WTC11 (cell line): ENCODE measurements around the gene IRS1. TPM values are rescaled to one million over a fixed set of nuclear protein-coding genes. Genes with fewer than 3 reads are reported as not detected.

Experiments used
- ATAC-seq: fragments of 200-7000 bp; cut with Tn5 transposase; 2 replicates; pipeline ENCODE4 v1.10.0; 2021; ENCODE audit warnings: mild to moderate bottlenecking, moderate library complexity
- CTCF ChIA-PET: fragments of 300-600 bp; sonication (Branson Sonifier 250); formaldehyde crosslinking; loops from one replicate; lab custom pipeline; 2021; ENCODE audit warnings: antibody characterized with exemption; lab: Charles Lee
- POLR2A ChIA-PET: fragments of 350-600 bp; sonication (Branson Sonifier 250); formaldehyde crosslinking; loops from one replicate; lab custom pipeline; 2021; ENCODE audit warnings: antibody characterized with exemption; lab: Charles Lee
- DNase-seq: peaks from one replicate; pipeline ENCODE4 v3.0.0; 2021; ENCODE audit warnings: low spot score
- H3K27ac Mint-ChIP-seq: 2 replicates; pipeline ENCODE4 v1.8.0; 2021; ENCODE audit warnings: mixed read lengths
- H3K27me3 Mint-ChIP-seq: 2 replicates; pipeline ENCODE4 v1.8.0; 2021; ENCODE audit warnings: low read depth, mild to moderate bottlenecking, moderate library complexity, mixed read lengths
- H3K36me3 Mint-ChIP-seq: 2 replicates; pipeline ENCODE4 v1.8.0; 2021; ENCODE audit warnings: mixed read lengths
- H3K4me1 Mint-ChIP-seq: 2 replicates; pipeline ENCODE4 v1.8.0; 2022; ENCODE audit warnings: mixed read lengths
- H3K4me3 Mint-ChIP-seq: 2 replicates; pipeline ENCODE4 v1.8.0; 2021; ENCODE audit warnings: mild to moderate bottlenecking, moderate library complexity, mixed read lengths
- H3K9me3 Mint-ChIP-seq: 2 replicates; pipeline ENCODE4 v1.8.0; 2021; ENCODE audit warnings: mixed read lengths
- CTCF ChIP-seq: fragments of 200-600 bp; IDR thresholded peaks from 2 replicates; pipeline ENCODE4 v1.8.0; 2022; ENCODE audit warnings: antibody characterized with exemption
- E2F4 ChIP-seq: sonication (generic); formaldehyde crosslinking; IDR thresholded peaks from 2 replicates; pipeline ENCODE4 v1.8.1; 2022; ENCODE audit warnings: low read depth, mild to moderate bottlenecking, moderate library complexity, missing genetic modification reagents, borderline replicate concordance
- FOXJ3 ChIP-seq: sonication (generic); formaldehyde crosslinking; IDR thresholded peaks from 2 replicates; pipeline ENCODE4 v1.9.0; 2021; ENCODE audit warnings: missing genetic modification reagents, mild to moderate bottlenecking, borderline replicate concordance
- FOXP1 ChIP-seq: sonication (generic); formaldehyde crosslinking; IDR thresholded peaks from 2 replicates; pipeline ENCODE4 v1.8.0; 2022; ENCODE audit warnings: missing genetic modification reagents, mild to moderate bottlenecking, moderate library complexity, borderline replicate concordance
- IRF2 ChIP-seq: sonication (generic); formaldehyde crosslinking; IDR thresholded peaks from 2 replicates; pipeline ENCODE4 v1.8.0; 2022; ENCODE audit warnings: low read depth, missing genetic modification reagents, borderline replicate concordance
- NFYB ChIP-seq: sonication (generic); formaldehyde crosslinking; conservative IDR thresholded peaks from 2 replicates; pipeline ENCODE4 v1.8.0; 2022; ENCODE audit warnings: low read depth, missing genetic modification reagents
- PRRX2 ChIP-seq: fragments of 250-450 bp; sonication (Bioruptor Pico); IDR thresholded peaks from 2 replicates; pipeline ENCODE4 v1.8.0; 2021; ENCODE audit warnings: mild to moderate bottlenecking
- SMAD3 ChIP-seq: sonication (generic); formaldehyde crosslinking; IDR thresholded peaks from 2 replicates; pipeline ENCODE4 v1.8.0; 2022; ENCODE audit warnings: missing genetic modification reagents, mild to moderate bottlenecking, borderline replicate concordance
- TEAD1 ChIP-seq: sonication (generic); formaldehyde crosslinking; IDR thresholded peaks from 2 replicates; pipeline ENCODE4 v1.8.0; 2022; ENCODE audit warnings: mild to moderate bottlenecking, missing genetic modification reagents
- ZNF416 ChIP-seq: fragments of 250-450 bp; sonication (Bioruptor Pico); IDR thresholded peaks from 2 replicates; pipeline ENCODE4 v1.9.0; 2021; ENCODE audit warnings: mild to moderate bottlenecking, inconsistent platforms
- ZNF423 ChIP-seq: fragments of 250-450 bp; sonication (Bioruptor Pico); IDR thresholded peaks from 2 replicates; pipeline ENCODE4 v2.1.2; 2022; ENCODE audit warnings: mild to moderate bottlenecking, moderate library complexity
- ZNF671 ChIP-seq: fragments of 250-450 bp; sonication (Bioruptor Pico); IDR thresholded peaks from 2 replicates; pipeline ENCODE4 v1.8.0; 2021; ENCODE audit warnings: mild to moderate bottlenecking
- total RNA-seq: library from RNA; stranded (reverse); gene quantifications from 3 replicates; pipeline ENCODE4 v1.2.3, GENCODE V29; 2021
- TF ChIP-seq, protein P1 (sequence below): fragments of 250-450 bp; sonication (Bioruptor Pico); IDR thresholded peaks from 2 replicates; pipeline ENCODE4 v1.9.0; 2021; ENCODE audit warnings: mild to moderate bottlenecking
- TF ChIP-seq, protein P2 (sequence below): fragments of 250-450 bp; sonication (Bioruptor Pico); IDR thresholded peaks from 2 replicates; pipeline ENCODE4 v1.8.0; 2021; ENCODE audit warnings: mild to moderate bottlenecking
- TF ChIP-seq, protein P3 (sequence below): sonication (generic); formaldehyde crosslinking; IDR thresholded peaks from 2 replicates; pipeline ENCODE4 v1.8.0; 2022; ENCODE audit warnings: mild to moderate bottlenecking, missing genetic modification reagents
- TF ChIP-seq, protein P4 (sequence below): sonication (generic); formaldehyde crosslinking; IDR thresholded peaks from 2 replicates; pipeline ENCODE4 v1.8.0; 2023; ENCODE audit warnings: missing genetic modification reagents, mild to moderate bottlenecking, borderline replicate concordance

The IRS1 gene
- total RNA-seq, 1 experiment from 2014 or later: 22.9 TPM

- TF ChIP-seq IRF2 (CRISPR knock-in tag) (no peak), SMAD3 (CRISPR knock-in tag) (no peak), FOXJ3 (CRISPR knock-in tag) (no peak)
- TF ChIP-seq, protein P1, sequence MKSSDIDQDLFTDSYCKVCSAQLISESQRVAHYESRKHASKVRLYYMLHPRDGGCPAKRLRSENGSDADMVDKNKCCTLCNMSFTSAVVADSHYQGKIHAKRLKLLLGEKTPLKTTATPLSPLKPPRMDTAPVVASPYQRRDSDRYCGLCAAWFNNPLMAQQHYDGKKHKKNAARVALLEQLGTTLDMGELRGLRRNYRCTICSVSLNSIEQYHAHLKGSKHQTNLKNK (CRISPR knock-in tag): no peak
Measured at GRCh38 chr2:226788064-226788463, 11.6 kb downstream of the IRS1 start (continued).

DNA sequence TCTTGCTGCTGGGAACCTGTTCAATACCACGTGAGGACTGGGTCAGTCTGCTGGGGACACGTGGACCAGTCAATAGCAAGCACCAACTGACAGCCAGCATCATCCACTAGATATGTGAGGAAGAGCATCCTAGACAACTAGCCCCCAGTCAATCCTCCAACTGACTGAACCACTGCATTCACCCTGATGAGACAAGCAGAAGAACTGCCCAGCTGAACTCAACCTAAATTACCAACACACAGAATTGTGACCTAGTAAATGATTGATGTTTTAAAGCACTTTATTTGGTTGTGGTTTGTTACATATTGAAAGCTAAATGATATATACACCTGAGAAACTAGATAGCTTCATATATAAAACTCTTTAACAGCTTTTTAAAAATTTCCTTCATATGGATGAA is 15.7 kb downstream of the IRS1 start:
- no peaks in the 10 kb centered on the region for H3K27me3 Mint-ChIP-seq
- POLR2A ChIA-PET: no interaction called here
- CTCF ChIA-PET: no interaction called here
- no peak overlapping the region for H3K4me3 Mint-ChIP-seq
- peaks cover 39% of the 10 kb centered on the region for H3K4me1 Mint-ChIP-seq
- DNase-seq (no peak), ATAC-seq (no peak)
- peaks cover 30% of the 10 kb centered on the region for H3K36me3 Mint-ChIP-seq
- peaks cover 7% of the 10 kb centered on the region for H3K9me3 Mint-ChIP-seq
- TF ChIP-seq E2F4 (CRISPR knock-in tag) (no peak), ZNF671 (CRISPR knock-in tag) (no peak), ZNF423 (no peak), NFYB (no peak), TEAD1 (CRISPR knock-in tag) (no peak), ZNF416 (CRISPR knock-in tag) (no peak), SMAD3 (CRISPR knock-in tag) (no peak), CTCF (no peak), PRRX2 (CRISPR knock-in tag) (no peak), FOXP1 (CRISPR knock-in tag) (no peak)
- TF ChIP-seq, protein P1 (CRISPR knock-in tag): no peak
- TF ChIP-seq, protein P2, sequence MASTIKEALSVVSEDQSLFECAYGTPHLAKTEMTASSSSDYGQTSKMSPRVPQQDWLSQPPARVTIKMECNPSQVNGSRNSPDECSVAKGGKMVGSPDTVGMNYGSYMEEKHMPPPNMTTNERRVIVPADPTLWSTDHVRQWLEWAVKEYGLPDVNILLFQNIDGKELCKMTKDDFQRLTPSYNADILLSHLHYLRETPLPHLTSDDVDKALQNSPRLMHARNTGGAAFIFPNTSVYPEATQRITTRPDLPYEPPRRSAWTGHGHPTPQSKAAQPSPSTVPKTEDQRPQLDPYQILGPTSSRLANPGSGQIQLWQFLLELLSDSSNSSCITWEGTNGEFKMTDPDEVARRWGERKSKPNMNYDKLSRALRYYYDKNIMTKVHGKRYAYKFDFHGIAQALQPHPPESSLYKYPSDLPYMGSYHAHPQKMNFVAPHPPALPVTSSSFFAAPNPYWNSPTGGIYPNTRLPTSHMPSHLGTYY (CRISPR knock-in tag): no peak
- TF ChIP-seq, protein P3, sequence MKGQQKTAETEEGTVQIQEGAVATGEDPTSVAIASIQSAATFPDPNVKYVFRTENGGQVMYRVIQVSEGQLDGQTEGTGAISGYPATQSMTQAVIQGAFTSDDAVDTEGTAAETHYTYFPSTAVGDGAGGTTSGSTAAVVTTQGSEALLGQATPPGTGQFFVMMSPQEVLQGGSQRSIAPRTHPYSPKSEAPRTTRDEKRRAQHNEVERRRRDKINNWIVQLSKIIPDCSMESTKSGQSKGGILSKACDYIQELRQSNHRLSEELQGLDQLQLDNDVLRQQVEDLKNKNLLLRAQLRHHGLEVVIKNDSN (CRISPR knock-in tag): no peak
- TF ChIP-seq, protein P4, sequence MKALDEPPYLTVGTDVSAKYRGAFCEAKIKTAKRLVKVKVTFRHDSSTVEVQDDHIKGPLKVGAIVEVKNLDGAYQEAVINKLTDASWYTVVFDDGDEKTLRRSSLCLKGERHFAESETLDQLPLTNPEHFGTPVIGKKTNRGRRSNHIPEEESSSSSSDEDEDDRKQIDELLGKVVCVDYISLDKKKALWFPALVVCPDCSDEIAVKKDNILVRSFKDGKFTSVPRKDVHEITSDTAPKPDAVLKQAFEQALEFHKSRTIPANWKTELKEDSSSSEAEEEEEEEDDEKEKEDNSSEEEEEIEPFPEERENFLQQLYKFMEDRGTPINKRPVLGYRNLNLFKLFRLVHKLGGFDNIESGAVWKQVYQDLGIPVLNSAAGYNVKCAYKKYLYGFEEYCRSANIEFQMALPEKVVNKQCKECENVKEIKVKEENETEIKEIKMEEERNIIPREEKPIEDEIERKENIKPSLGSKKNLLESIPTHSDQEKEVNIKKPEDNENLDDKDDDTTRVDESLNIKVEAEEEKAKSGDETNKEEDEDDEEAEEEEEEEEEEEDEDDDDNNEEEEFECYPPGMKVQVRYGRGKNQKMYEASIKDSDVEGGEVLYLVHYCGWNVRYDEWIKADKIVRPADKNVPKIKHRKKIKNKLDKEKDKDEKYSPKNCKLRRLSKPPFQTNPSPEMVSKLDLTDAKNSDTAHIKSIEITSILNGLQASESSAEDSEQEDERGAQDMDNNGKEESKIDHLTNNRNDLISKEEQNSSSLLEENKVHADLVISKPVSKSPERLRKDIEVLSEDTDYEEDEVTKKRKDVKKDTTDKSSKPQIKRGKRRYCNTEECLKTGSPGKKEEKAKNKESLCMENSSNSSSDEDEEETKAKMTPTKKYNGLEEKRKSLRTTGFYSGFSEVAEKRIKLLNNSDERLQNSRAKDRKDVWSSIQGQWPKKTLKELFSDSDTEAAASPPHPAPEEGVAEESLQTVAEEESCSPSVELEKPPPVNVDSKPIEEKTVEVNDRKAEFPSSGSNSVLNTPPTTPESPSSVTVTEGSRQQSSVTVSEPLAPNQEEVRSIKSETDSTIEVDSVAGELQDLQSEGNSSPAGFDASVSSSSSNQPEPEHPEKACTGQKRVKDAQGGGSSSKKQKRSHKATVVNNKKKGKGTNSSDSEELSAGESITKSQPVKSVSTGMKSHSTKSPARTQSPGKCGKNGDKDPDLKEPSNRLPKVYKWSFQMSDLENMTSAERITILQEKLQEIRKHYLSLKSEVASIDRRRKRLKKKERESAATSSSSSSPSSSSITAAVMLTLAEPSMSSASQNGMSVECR (CRISPR knock-in tag): no peak
- H3K27ac Mint-ChIP-seq: no peak overlapping the region
